Neural progenitor cell (in vitro differentiated cells): Measurements from ENCODE around the gene KRT77. TPM values are rescaled to one million over a fixed set of nuclear protein-coding genes. Genes with fewer than 3 reads are reported as not detected.

ENCODE experiments used
- DNase-seq: peaks from one replicate; pipeline ENCODE4 v3.0.0-alpha.2; 2016; ENCODE audit warnings: low spot score
- H2AFZ ChIP-seq: fragments of 200-600 bp; sonication (generic); replicated peaks from 2 replicates; pipeline ENCODE4 v1.6.1; 2016; ENCODE audit warnings: antibody characterized with exemption
- H3F3A ChIP-seq: fragments of 200-600 bp; sonication (generic); 2 replicates; pipeline ENCODE4 v1.6.1; 2016; ENCODE audit warnings: antibody characterized with exemption, low read depth
- H3K27ac ChIP-seq: fragments of 200-600 bp; sonication (generic); 2 replicates; pipeline ENCODE4 v1.5.1; 2016; ENCODE audit warnings: mild to moderate bottlenecking
- H3K27me3 ChIP-seq: fragments of 200-600 bp; sonication (generic); 2 replicates; pipeline ENCODE4 v1.6.1; 2016; ENCODE audit warnings: mild to moderate bottlenecking, moderate library complexity
- H3K36me3 ChIP-seq: fragments of 200-600 bp; sonication (generic); 2 replicates; pipeline ENCODE4 v1.5.1; 2016
- H3K4me1 ChIP-seq: fragments of 200-600 bp; sonication (generic); 2 replicates; pipeline ENCODE4 v1.6.1; 2016; ENCODE audit warnings: mixed run types
- H3K4me2 ChIP-seq: fragments of 200-600 bp; sonication (generic); 2 replicates; pipeline ENCODE4 v1.6.1; 2016
- H3K4me3 ChIP-seq: fragments of 200-600 bp; sonication (generic); 2 replicates; pipeline ENCODE4 v1.5.1; 2016
- H3K79me2 ChIP-seq: fragments of 200-600 bp; sonication (generic); 2 replicates; pipeline ENCODE4 v1.6.1; 2016; ENCODE audit warnings: low read depth
- H3K9ac ChIP-seq: fragments of 200-600 bp; sonication (generic); 2 replicates; pipeline ENCODE4 v1.6.1; 2016
- H3K9me3 ChIP-seq: fragments of 200-600 bp; sonication (generic); 2 replicates; pipeline ENCODE4 v1.5.1; 2016; ENCODE audit warnings: low read depth
- H4K20me1 ChIP-seq: fragments of 200-600 bp; sonication (generic); 2 replicates; pipeline ENCODE4 v1.6.1; 2016; ENCODE audit warnings: low read depth
- H3K27ac Mint-ChIP-seq: 3 replicates; pipeline ENCODE4 v1.8.0; 2021; ENCODE audit warnings: mixed read lengths
- H3K27me3 Mint-ChIP-seq: 2 replicates; pipeline ENCODE4 v1.8.0; 2022; ENCODE audit warnings: low read depth, mild to moderate bottlenecking, inconsistent platforms, moderate library complexity, mixed read lengths; ENCODE audit not compliant: insufficient read depth
- H3K36me3 Mint-ChIP-seq: 3 replicates; pipeline ENCODE4 v1.8.0; 2021; ENCODE audit warnings: mixed read lengths
- H3K4me1 Mint-ChIP-seq: 3 replicates; pipeline ENCODE4 v1.8.0; 2021; ENCODE audit warnings: mixed read lengths
- H3K4me3 Mint-ChIP-seq: 3 replicates; pipeline ENCODE4 v1.8.0; 2021; ENCODE audit warnings: mild to moderate bottlenecking, moderate library complexity, mixed read lengths
- H3K9me3 Mint-ChIP-seq: 3 replicates; pipeline ENCODE4 v1.8.0; 2020; ENCODE audit warnings: mixed read lengths
- EZH2 ChIP-seq: fragments of 200-600 bp; sonication (generic); IDR thresholded peaks from 2 replicates; pipeline ENCODE4 v1.6.1; 2017; ENCODE audit warnings: antibody characterized with exemption, mild to moderate bottlenecking, moderate library complexity
- EZH2phosphoT487 ChIP-seq: fragments of 200-600 bp; sonication (generic); IDR thresholded peaks from 2 replicates; pipeline ENCODE4 v1.6.1; 2017; ENCODE audit warnings: antibody characterized with exemption
- total RNA-seq: library from RNA; depleted of rRNA; stranded (reverse); fragments of >200 nt; gene quantifications from 2 replicates; pipeline ENCODE4 v1.2.3, GENCODE V29; 2015; ENCODE audit warnings: low replicate concordance
- TF ChIP-seq, protein P1 (sequence below): fragments of 200-600 bp; sonication (generic); IDR thresholded peaks from 2 replicates; pipeline ENCODE4 v1.5.1; 2017; ENCODE audit warnings: antibody characterized with exemption, mild to moderate bottlenecking

Gene KRT77
- total RNA-seq, 1 donor from 2014 or later = 0.47 TPM

DNA sequence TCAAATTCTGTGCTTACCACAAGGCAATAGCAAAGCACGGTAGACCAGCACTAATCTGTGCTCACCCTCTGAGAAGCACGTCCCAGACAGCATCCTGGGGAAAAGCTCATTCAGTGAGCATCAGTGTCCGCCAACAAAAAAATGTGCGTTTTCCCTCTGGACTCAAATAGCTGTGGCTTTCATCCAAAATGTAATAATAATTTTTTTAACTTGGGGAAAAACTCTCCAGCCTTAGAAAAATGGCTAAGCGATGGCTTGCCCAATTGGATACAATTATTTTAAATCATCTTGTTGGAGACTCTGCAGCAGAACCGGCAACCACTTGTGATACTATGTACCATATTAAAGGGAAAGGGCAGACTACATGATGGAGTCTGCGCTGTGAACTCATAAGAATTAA lies 1.1 kb upstream of the KRT77 start:
- H3K79me2 ChIP-seq = no peaks in the 10 kb centered on the region
- no peaks in the 10 kb centered on the region for H3F3A ChIP-seq
- Mint-ChIP-seq H3K4me1 (peaks cover 17% of the 10 kb centered on the region), H3K9me3 (no peaks in the 10 kb centered on the region), H3K27me3 (peaks cover 9% of the 10 kb centered on the region), H3K27ac (no peak overlapping the region), H3K4me3 (no peak overlapping the region), H3K36me3 (no peaks in the 10 kb centered on the region)
- H3K27ac ChIP-seq = no peak overlapping the region
- no peaks in the 10 kb centered on the region for H4K20me1 ChIP-seq
- TF ChIP-seq, protein P1, sequence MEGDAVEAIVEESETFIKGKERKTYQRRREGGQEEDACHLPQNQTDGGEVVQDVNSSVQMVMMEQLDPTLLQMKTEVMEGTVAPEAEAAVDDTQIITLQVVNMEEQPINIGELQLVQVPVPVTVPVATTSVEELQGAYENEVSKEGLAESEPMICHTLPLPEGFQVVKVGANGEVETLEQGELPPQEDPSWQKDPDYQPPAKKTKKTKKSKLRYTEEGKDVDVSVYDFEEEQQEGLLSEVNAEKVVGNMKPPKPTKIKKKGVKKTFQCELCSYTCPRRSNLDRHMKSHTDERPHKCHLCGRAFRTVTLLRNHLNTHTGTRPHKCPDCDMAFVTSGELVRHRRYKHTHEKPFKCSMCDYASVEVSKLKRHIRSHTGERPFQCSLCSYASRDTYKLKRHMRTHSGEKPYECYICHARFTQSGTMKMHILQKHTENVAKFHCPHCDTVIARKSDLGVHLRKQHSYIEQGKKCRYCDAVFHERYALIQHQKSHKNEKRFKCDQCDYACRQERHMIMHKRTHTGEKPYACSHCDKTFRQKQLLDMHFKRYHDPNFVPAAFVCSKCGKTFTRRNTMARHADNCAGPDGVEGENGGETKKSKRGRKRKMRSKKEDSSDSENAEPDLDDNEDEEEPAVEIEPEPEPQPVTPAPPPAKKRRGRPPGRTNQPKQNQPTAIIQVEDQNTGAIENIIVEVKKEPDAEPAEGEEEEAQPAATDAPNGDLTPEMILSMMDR = no peak
- no peak for TF ChIP-seq EZH2phosphoT487
- TF ChIP-seq EZH2 = no peak
- H3K36me3 ChIP-seq = no peaks in the 10 kb centered on the region
- no peak overlapping the region for H3K9ac ChIP-seq
- no peaks in the 10 kb centered on the region for H3K9me3 ChIP-seq
- H3K4me2 ChIP-seq = no peak overlapping the region
- no peak overlapping the region for H3K4me3 ChIP-seq
- H3K27me3 ChIP-seq = peaks cover 20% of the 10 kb centered on the region
- no peak for DNase-seq
- H2AFZ ChIP-seq = no peak overlapping the region
- H3K4me1 ChIP-seq = peaks cover 12% of the 10 kb centered on the region

DNA sequence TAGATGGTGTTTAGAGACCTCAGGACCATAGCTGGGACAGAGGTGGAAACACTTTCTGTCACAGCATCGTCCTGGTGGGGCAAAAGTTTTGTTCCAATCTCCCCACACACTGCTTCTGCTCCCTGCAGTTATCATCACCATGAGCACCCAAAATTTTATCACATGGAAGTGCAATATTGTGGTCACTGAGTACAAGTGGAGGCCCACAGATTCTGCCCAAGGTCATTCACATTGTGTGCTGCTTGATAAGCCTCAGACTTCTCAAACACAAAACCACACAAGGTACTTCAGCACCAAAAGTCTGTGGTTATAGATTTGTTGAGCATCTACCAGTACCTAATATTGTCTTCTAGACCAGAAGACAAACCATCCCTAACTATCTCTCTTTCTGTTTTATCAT lies 554 bp upstream of the KRT77 start:
- Histone ChIP-seq H3K9me3 (no peaks in the 10 kb centered on the region), H3K79me2 (no peaks in the 10 kb centered on the region)
- no peak for DNase-seq

DNA sequence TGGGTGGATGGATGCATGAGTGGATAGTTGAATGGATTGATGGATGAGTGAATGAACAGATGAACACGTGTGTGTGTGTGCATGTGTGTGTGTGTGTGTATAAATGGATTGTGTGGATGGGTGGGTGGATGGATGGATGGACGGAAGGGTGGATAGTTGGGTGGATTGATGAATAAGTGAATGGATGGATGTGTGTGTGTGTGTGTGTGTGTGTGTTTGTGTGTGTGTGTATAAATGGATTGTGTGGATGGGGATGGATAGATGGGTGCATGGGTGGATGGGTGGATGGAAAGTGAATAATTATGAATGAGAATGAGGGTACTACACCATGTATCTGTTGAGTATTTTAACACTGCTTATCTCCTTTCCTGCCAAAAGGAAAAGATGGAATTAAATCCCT lies 986 bp downstream of the KRT77 start:
- Histone ChIP-seq H3K27ac (no peak overlapping the region), H3K4me2 (no peak overlapping the region), H3K79me2 (no peaks in the 10 kb centered on the region), H3K4me3 (no peak overlapping the region), H3K36me3 (no peaks in the 10 kb centered on the region), H3F3A (no peaks in the 10 kb centered on the region), H3K4me1 (peaks cover 5% of the 10 kb centered on the region), H3K9ac (no peak overlapping the region), H3K9me3 (no peaks in the 10 kb centered on the region), H3K27me3 (peaks cover 20% of the 10 kb centered on the region), H4K20me1 (no peaks in the 10 kb centered on the region), H2AFZ (no peak overlapping the region)
- Mint-ChIP-seq H3K4me3 (no peak overlapping the region), H3K9me3 (no peaks in the 10 kb centered on the region), H3K27ac (no peak overlapping the region), H3K27me3 (peaks cover 12% of the 10 kb centered on the region), H3K4me1 (peaks cover 7% of the 10 kb centered on the region), H3K36me3 (no peaks in the 10 kb centered on the region)
- TF ChIP-seq EZH2phosphoT487 = no peak
- no peak for DNase-seq

More for the DNA sequence above, 554 bp upstream of the KRT77 start:
- no peak overlapping the region for H3K27ac ChIP-seq
- no peak overlapping the region for H2AFZ ChIP-seq
- Mint-ChIP-seq H3K9me3 (no peaks in the 10 kb centered on the region), H3K4me1 (peaks cover 18% of the 10 kb centered on the region), H3K4me3 (no peak overlapping the region), H3K27ac (no peak overlapping the region), H3K36me3 (no peaks in the 10 kb centered on the region), H3K27me3 (peaks cover 9% of the 10 kb centered on the region)
- H4K20me1 ChIP-seq = no peaks in the 10 kb centered on the region
- peaks cover 14% of the 10 kb centered on the region for H3K4me1 ChIP-seq
- TF ChIP-seq EZH2 (no peak), EZH2phosphoT487 (no peak)
- no peaks in the 10 kb centered on the region for H3K36me3 ChIP-seq
- H3F3A ChIP-seq = no peaks in the 10 kb centered on the region
- H3K4me3 ChIP-seq = no peak overlapping the region
- H3K27me3 ChIP-seq = peaks cover 20% of the 10 kb centered on the region
- no peak overlapping the region for H3K4me2 ChIP-seq
- no peak overlapping the region for H3K9ac ChIP-seq

DNA sequence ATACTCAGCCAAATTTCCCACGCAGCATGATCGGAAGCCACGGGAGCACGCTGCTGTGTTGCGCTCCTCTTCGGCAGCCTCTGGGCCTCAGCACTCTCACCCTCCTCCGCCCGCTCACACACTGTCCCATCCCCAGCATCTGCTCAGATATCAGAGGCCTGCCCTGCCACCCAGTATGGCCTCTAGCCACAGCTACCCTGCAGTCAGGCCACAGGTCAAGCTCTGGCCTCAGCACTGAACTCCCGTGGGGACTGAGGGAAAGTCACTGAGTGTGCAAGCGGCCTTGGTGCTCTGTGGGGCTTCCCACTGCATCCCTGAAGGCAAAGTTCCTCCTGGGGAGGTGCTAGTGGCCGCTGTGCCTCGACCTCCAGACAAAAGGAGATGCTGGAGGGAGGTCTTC lies 2.0 kb downstream of the KRT77 start:
- H3F3A ChIP-seq = no peaks in the 10 kb centered on the region
- Mint-ChIP-seq H3K27me3 (peaks cover 16% of the 10 kb centered on the region), H3K36me3 (no peaks in the 10 kb centered on the region), H3K4me3 (no peak overlapping the region), H3K4me1 (peaks cover 4% of the 10 kb centered on the region), H3K27ac (no peak overlapping the region), H3K9me3 (no peaks in the 10 kb centered on the region)
- no peaks in the 10 kb centered on the region for H3K36me3 ChIP-seq
- no peak overlapping the region for H3K4me2 ChIP-seq
- no peak for TF ChIP-seq EZH2phosphoT487
- H3K4me1 ChIP-seq = peaks cover 5% of the 10 kb centered on the region
- no peak for DNase-seq
- no peaks in the 10 kb centered on the region for H3K79me2 ChIP-seq
- no peaks in the 10 kb centered on the region for H4K20me1 ChIP-seq
- no peak overlapping the region for H2AFZ ChIP-seq
- no peak overlapping the region for H3K9ac ChIP-seq
- H3K27me3 ChIP-seq = peaks cover 20% of the 10 kb centered on the region
- no peaks in the 10 kb centered on the region for H3K9me3 ChIP-seq
- H3K27ac ChIP-seq = no peak overlapping the region
- no peak overlapping the region for H3K4me3 ChIP-seq

DNA sequence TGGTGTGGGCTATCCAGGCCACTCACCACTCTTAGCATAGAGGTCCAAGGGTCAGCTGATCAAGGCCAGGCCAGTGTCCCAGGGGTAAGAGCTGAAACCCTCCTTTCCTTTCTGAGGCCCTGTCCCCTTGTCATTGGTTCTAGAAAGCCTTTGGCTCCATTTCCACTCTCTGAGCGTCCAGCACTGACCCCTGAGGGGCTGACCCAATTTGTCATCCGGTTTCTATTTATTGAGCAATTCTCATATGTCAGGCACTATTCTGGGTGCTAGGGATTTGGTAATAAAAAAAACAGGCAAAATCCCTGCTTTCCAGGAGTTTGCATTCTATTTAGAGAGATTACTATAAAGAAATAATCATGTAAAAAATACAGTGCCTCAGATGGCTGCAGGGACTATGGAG lies 3.4 kb downstream of the KRT77 start:
- no peak overlapping the region for H3K4me3 Mint-ChIP-seq
- peaks cover 17% of the 10 kb centered on the region for H3K27me3 Mint-ChIP-seq
- no peaks in the 10 kb centered on the region for H3K9me3 Mint-ChIP-seq

More for the DNA sequence above, 3.4 kb downstream of the KRT77 start:
- Histone ChIP-seq H3F3A (no peaks in the 10 kb centered on the region), H4K20me1 (no peaks in the 10 kb centered on the region), H3K79me2 (no peaks in the 10 kb centered on the region), H3K4me3 (no peak overlapping the region), H3K4me1 (peaks cover 5% of the 10 kb centered on the region), H3K27me3 (peaks cover 20% of the 10 kb centered on the region), H3K27ac (no peak overlapping the region), H3K36me3 (no peaks in the 10 kb centered on the region), H3K4me2 (no peak overlapping the region), H2AFZ (no peak overlapping the region), H3K9me3 (no peaks in the 10 kb centered on the region), H3K9ac (no peak overlapping the region)
- H3K36me3 Mint-ChIP-seq = no peaks in the 10 kb centered on the region
- TF ChIP-seq, protein P1 = no peak
- TF ChIP-seq EZH2phosphoT487 = no peak
- TF ChIP-seq EZH2 = no peak
- H3K4me1 Mint-ChIP-seq = peaks cover 4% of the 10 kb centered on the region
- DNase-seq = no peak
- no peak overlapping the region for H3K27ac Mint-ChIP-seq
